GM12874 (cell line): ENCODE measurements around the gene PIM3.

Experiments used
- CTCF ChIP-seq: IDR thresholded peaks from 2 replicates; pipeline ENCODE4 v1.5.1; 2011; ENCODE audit warnings: low read depth, mild to moderate bottlenecking, control low read depth, low read length, moderate library complexity; ENCODE audit not compliant: insufficient read depth

The PIM3 gene

GRCh38 chr22:49956418-49956770 is 4.2 kb upstream of the PIM3 start:
- TF ChIP-seq CTCF = no peak

GRCh38 chr22:49956914-49957825 is 3.4 kb upstream of the PIM3 start:
- TF ChIP-seq CTCF = no peak

- TF ChIP-seq CTCF = no peak
These were observed 2.7 kb upstream of the PIM3 start for GRCh38 chr22:49957826-49958365.

- no peak for TF ChIP-seq CTCF
These were observed 2.1 kb upstream of the PIM3 start for GRCh38 chr22:49958366-49958921.

- TF ChIP-seq CTCF = no peak
These were observed 1.4 kb upstream of the PIM3 start for GRCh38 chr22:49958931-49959781.

GRCh38 chr22:49959782-49960158 is 802 bp upstream of the PIM3 start:
- TF ChIP-seq CTCF = no peak

GRCh38 chr22:49961005-49961600 is 531 bp downstream of the PIM3 start:
- no peak for TF ChIP-seq CTCF
